G401 (cell line): ENCODE measurements around the gene BCAR1. TPM values are rescaled to one million over a fixed set of nuclear protein-coding genes. Genes with fewer than 3 reads are reported as not detected.
"Not testable (repeated sequence)": the region's sequence is repeated elsewhere in the genome, so short reads cannot be mapped to it uniquely, and the experiment has no call there.

Source experiments
- DNase-seq: peaks from one replicate; pipeline ENCODE4 v3.0.0-alpha.2; 2015; ENCODE audit warnings: low spot score
- in situ Hi-C: cut with HindIII; loops from 2 replicates; pipeline ENCODE4 v1.10.0; 2016; ENCODE audit warnings: low sequenced_read_pairs, mixed read lengths
- total RNA-seq: library from RNA; depleted of rRNA; stranded (reverse); fragments of >200 nt; shearing (Covaris generic); gene quantifications from 2 replicates; pipeline ENCODE4 v1.2.3, GENCODE V29; 2014

The BCAR1 gene
- total RNA-seq, 1 experiment from 2014 or later = 124 TPM

DNA sequence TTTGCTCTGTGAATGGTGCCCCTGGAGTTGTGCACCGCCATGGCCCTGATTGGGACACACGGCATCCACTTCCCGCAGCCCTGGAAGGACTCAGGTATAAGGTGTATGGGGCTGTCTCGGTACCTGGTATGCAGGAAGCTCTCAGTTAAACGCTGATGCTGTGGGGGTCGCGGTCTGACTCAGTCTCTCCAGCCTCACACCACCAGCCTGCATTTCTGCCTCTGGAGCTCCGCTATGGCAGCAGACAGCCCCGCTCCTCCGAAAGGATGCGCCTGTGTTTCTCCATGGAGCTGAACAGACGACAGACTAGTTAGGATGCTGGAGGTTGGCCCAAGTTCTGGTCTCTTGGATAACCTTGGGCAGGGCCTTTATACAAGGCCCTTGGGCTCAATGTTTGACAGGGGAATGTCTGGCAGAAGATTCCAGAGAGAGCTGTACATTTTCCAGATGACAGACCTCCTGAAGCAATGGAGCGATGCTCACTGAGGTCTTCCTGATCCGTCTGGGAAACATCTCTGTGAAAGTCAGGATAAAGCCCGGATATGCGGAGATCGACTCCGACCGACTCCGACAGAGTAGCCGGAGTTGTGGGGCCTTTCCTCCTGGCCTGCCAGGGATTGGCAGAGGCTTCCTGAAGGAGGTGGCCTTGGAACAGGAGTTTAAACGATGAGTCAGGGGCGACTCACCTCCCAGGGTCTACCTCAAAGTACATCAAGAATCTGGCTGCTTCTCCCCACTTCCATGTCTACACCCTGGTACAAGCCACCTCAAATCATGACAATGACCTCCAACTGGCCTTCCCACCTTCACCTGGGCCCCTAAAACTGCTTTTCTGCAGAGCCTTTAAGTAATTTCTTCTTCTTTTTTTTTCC, 21.9 kb upstream of the BCAR1 start:
- in situ Hi-C loops = no loop called here
- DNase-seq = no peak

DNA sequence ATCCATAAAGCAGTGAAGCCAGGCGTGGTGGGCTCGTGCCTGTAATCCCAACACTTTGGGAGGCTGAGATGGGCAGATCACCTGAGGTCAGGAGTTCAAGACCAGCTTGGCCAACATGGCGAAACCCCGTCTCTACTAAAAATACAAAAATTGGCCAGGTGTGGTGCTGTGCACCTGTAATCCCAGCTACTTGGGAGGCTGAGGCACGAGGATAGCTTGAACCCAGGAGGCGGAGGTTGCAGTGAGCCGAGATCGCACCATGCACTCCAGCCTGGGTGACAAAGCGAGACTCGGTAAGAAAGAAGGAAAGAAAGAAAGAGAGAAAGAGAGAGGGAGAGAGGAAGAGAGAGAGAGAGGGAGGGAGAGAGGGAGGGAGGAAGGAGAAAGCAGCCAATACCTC, 21.2 kb upstream of the BCAR1 start:
- in situ Hi-C loops, DNase-seq: not testable (repeated sequence)

DNA sequence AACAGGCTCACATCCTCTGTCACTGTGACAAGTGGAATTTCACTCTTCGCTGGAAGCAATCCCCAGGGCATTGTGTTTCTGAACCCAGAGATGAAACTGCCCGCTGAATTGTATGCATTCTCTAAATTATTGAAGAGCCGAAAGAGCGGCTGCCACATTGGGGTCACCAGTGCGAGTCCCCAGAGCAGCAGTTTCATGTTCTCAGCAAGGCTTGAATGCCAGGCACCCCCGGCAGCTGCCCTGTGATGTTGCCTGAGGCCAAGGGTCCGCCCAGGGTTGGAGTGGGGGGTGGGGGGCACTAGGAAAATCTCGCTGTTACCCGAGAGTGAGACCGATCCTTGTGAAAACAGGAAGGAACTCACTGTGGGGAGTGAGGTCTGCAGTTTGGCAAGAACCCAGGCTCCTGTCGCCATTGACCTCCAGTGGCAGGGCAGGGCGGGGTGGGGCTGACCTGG, 20.7 kb upstream of the BCAR1 start:
- DNase-seq = no peak
- in situ Hi-C loops = no loop called here

DNA sequence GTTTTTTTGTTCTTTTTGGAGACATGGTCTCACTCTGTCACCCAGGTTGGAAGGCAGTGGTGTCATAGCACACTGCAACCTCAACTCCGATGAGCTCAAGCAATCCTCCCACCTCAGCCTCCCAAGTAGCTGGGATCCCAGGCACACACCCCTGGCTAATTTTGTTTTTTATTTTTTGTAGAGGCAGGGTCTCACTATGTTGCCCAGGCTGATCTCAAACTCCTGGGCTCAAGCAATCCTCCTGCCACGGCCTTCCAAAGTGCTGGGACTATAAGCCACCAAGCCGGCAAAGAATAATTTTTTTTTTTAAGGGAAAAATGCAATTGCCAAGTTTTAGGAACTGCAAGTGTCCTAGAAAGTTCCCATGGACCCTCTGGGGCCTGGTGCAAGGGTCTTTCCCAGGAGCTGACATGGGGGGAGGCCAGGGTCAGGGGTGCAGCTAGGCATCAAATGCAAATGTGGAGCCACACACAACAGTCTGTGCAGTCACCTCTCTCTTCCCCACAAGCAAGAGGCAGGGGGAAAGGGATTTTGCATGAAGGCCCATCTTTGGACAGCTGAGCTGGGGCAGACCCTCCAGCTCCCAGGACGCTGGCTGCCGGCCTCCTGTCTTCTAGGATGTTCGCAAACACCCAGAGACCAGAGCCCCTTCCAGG, 20.1 kb upstream of the BCAR1 start:
- in situ Hi-C loops = no loop called here
- DNase-seq = no peak

DNA sequence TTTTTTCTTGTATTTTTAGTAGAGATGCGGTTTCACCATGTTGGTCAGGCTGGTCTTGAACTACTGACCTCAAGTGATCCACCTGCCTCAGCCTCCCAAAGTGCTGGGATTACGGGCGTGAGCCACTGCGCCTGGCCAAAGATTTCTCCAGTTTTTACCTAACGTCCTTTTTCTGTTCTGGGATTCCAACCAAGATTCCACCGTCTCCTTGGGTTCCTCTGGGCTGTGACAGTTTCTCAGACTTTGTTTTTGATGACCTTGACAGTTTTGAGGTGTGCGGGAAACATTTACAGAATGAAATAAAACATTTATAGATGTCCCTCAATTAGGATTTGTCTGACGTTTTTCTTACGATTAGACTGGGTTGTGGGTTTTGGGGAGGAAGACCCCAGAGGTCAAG, 17.9 kb upstream of the BCAR1 start:
- in situ Hi-C loops, DNase-seq: not testable (repeated sequence)

DNA sequence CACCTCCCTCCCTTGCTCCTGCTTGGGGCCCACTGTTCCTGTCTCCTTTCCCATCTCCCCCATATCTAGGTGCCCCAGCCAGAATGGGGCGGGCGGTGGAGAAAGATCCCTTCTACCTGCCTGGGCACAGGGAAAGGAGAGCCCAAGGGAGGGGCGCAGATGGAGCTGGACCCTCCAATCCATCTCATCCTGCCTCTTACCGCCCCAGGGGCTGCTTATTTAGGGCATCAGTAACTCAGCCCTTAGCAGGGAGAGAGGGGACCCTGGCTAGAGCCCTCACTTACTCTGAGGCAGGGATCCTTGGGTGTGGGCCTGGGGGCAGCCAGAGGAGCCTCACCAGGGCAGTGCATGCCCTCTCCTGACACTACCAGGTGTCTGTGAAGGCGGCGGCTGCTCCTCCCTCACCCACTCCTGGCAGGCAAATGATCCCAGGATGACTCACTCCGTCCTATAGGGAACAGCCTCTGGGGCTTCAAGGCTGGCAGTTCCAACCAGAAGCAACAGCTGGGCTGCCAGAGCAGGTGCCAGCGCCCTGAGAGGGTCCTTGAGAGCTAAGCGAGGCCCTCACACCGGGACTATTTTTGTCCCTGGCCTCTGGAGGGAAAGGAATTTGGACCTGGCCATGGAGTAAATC, 16.3 kb upstream of the BCAR1 start:
- in situ Hi-C loops = no loop called here

DNA sequence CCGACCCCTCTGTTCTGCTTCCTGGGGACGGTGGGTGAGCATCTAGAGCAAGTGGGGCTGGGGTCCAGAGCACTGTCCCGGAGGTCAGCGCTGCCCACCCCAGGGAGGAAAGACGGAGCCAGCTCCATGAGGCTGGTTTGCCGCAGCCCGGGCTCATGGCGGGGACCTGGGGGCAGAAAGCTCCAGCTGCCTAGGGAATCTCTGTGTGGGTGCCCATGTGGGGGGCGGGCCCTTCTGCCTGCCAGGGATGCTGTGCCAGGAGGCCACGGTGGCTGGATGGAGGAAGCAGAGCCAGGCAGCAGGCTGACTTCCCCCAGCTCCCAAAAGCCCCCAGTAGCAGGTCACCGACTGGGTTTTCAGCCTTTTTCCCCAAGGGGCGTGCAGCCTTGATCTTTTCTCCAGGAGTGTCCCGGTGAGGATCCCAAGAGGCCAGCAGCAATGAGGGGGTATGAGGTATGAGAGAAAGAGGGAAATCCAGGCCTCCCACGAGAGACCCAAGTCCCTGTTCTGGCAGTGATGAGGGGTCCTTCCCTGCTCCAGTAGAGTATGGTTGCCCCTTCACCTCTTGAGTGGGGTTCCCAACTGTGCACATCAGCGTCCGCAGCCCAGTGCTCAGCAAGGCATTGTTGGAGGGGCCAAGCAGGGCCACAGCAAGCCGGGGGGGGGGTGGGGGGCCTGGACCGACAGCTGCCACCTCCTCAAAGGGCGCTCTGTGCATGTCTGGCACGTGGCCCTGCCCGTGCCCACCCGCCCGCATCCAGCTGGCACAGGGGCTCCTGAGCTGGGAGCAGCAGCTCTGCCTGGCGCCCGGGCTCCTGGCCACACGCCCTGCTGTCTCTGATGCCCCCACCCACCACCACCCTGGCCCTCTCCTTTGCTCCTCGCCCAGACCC, 15.6 kb upstream of the BCAR1 start:
- no peak for DNase-seq
- in situ Hi-C loops = no loop called here

More for the DNA sequence above, 16.3 kb upstream of the BCAR1 start:
- DNase-seq = no peak

DNA sequence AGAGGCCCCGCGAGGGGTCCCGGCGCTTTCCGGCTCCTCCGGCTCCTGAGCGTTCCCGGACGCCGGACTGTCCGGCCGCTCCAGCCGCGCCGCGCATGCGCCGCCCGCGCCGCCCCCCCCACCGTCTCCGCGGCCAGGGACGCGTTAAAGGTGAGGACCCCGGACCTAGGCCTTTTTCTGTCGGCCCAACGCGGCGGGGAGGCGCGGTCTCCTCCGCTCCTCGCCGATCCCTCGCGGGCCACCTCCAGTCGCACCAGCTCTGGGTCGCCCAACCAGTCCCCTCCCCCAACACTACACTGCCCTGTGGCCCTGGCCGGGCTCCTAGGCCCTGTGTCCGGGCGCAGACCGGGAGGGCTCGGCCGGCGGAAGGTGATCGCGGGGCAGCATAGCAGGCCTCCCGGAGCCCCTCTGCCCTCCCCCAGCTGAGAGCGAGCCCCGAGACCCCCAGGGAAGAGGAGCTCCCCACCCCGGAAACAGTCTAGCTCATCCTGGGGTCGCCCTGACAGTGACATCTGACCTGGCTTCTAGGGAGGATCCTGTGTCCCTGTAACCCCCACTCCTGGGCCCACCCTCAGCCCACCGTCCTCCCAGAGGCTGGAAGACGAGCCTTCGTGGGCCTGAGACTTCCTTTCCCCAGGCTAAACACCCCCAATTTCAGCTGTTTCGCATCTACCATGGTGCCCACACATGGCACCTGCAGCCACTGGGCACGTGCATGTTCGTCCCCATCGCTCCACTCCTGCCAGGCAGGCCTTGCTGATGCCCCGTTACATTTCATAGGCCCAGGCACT, 14.7 kb upstream of the BCAR1 start:
- in situ Hi-C loops = no loop called here
- DNase-seq = peak; percentile 82

DNA sequence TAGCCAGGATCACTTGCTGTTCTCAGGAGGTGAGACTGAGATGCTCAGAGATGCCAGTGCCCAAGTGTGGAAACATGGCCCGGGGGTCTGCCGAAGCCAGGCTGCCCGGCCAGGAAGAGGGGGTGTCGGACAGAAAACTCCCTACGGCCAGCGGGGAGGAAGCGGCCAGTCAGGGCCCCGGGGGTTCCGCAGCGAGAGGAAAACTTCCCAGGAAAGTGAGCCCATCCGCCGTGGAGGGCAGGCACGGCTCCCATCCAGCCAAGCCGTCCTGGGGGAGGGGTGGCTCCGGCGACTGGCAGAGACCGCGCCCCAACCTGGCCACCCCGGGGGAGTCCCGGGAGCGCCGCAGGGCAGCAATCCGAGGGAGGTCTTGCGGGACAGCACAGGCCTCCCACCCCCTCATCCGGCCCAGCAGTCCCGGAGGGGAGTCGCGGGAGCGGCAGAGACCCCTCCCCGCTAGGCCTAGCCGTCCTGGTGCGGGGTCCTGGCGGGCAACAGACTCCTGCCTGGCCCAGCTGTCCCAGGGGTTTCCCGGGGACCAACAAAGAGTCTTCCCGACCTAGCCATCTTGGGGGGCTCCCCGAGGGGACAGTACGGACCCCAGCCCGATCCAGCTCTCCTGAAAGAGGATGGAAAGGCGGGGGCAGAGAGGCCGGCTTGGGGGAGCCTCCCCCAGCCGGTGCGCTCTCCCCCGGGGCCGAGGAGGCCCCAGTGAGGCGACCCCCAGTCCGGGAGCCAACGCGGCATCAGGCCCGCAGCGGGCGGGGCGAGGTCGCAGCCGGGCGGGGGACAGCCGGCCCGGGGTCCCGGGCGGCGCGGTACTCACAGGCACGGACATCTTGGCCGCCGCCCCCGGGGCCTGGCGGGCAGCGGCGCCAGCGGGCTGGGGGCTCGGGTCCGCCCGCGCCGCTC, 13.8 kb upstream of the BCAR1 start:
- no peak for DNase-seq
- in situ Hi-C loops = no loop called here

DNA sequence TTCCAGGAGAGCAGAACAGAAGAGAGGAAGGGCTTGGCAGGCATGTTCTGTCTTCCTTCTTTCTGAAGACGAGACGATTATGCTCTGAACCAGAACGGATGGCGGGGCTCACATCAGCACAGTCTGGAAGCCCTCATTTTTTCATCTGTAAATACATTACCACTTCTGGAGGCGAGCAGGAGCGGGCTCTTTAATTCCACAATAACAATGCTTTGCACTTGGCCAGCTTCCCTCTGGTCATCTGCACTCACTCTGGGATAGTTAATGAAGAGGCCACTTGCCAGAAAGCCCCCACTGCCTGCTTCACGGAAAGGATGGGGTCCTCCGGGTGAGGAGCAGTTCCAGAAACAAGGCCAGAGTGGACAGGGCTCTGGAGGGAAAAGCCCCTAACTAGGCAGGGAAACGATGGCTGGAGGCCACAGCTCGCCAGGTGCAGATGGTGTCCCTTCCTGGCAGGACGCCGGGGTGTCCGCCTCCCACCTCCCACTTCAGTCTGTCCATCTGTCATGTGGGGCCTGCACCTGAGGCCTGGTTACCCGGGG, 13.1 kb upstream of the BCAR1 start:
- DNase-seq = peak; percentile 87
- in situ Hi-C loops = no loop called here

DNA sequence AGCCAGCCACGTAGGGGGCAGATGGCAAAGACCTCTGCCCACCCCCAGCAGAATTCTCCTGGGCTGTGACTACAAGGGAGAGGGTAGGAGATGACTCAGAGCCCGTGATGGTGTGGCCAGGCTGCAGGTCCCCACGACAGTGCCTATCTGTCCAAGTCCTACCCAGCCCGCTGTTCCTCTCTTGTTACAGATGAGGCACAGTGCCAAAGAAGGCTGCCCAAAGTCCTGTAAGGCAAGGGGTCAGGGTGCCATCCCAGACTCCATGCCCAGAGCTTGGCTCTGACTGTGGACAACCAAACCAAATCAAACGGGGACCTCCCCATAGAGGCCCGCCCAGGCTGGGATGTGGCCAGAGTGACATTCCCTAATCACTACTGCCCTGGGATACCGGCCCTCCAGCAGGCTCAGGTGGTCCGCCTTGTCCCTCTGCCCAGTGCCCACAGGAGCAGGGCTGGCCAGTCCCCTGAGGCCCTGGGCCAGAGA, 12.6 kb upstream of the BCAR1 start:
- peak; percentile 59 for DNase-seq
- in situ Hi-C loops = no loop called here

DNA sequence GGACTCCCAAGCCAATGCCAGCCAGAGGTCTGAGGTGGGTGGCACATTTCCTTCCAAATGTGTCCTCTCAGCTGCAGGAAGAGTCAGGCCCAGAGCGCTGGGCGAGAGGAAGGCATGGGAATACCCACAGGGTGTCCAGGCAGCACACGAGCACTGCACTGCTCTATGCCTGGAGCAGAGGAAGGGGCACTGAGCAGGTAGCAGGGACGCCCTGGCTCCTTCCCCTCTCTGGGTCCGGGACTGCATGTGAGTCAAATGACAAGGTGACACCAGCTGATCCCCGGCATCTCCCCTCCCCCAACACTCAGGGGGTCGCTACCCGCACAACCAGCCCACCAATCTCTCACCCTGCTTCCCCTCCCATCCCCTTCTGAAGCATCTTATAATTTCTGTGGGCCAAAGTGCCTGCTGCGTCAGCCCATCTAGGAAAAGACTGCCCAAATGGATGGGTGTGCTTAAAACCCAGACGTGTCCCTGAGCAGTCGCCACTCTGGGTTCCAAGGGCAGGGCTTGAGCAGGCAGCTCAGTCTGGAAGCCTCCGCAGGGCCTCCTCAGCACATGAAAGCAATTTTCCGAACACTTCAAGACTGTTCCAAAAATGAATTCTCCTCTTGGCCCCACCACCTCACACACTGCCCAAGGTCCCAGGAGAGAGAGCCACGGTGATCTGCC, 12.0 kb upstream of the BCAR1 start:
- no peak for DNase-seq
- in situ Hi-C loops = no loop called here

DNA sequence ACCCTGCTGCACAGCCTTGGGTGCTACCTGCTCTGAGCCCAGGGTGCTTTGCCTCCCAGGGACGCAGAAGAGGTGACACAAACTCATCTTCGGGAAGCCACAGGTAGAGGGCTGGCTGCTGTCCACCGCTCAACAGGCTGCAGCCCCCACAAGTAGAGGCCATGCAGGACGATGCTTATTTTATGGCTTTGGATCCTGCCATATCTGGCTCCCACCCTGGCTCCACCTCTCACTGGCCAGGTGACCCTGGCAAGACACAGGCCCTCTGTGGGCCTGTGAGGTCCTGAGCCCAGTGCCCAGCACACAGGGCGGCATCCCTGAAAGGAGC, 11.3 kb upstream of the BCAR1 start:
- in situ Hi-C loops = no loop called here
- no peak for DNase-seq

DNA sequence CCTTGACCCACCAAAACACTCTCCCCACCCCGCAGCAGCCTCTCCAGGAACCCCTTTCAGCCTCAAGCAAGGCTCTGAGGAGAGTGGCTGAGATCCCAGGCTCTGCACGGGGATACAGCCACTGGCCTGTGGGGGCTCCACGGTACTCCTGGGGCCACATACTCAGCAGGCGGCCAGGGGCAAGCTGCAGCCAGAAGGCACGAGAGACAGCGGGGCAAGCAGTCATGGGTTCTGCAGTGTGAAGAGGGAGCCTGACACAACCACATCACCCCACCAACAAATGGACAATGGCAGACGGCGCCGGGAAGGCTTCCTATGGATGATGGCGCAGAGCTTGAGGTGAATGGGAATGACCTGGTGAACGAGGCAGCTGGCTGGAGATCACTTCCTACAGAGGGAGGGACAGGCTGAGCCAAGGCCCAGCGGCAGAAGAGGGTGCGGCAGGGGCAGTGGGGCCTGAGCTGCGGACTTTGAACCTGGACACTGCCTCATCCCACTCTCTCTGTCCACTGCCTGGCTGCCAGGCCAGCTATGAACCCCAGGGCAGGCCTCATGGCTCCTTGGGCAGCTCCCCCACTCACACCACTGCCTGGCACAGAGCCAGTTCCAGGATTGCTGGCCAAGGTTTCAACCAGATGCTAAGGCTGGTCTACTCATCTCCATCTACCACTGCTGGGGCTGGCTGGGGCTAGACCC, 10.8 kb upstream of the BCAR1 start:
- DNase-seq = no peak
- in situ Hi-C loops = no loop called here

DNA sequence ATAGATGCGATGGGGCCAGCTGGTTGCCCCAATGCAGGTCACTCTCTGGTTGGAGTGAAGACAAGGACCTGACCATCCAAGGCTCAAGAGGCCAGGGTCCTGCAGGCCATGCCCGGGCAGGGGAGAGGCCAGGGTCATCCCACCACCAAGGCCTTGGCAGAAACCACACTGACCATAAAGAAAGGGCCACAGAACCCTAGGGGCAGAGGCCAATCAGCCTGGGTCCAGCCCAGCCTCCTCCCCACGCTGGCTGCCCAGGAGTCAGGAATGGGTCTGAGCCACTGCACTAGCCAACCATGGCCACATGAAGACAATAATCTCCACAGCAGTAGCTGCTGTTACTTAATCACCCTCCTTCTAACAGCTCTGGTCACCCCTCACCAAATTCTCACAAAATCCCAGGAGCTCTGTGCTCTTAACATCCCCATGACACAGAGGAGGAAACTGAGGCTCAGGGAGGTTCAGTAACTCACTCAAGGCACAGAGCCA, 10.2 kb upstream of the BCAR1 start:
- in situ Hi-C loops = no loop called here
- no peak for DNase-seq
